Uterus (tissue), 2 donors: ENCODE results near the gene NDN.

Source experiments
- CTCF ChIP-seq, 4 experiments: fragments of 200-600 bp in 2 of 4; fragments of 450-650 bp in 2 of 4; sonication (generic) in 2 of 4; IDR thresholded peaks; one replicate each; pipeline ENCODE4 v1.5.1; 2016 to 2019; ENCODE audit warnings: antibody characterized with exemption in 4 of 4, mild to moderate bottlenecking in 2 of 4, moderate library complexity in 1 of 4
- POLR2A ChIP-seq, 2 donors: fragments of 450-650 bp; IDR thresholded peaks; one replicate each; pipeline ENCODE4 v1.6.1; 2016; ENCODE audit warnings: antibody characterized with exemption in 2 of 2, mild to moderate bottlenecking in 1 of 2, moderate library complexity in 1 of 2

GRCh38 chr15:23694592-23694991, 7.5 kb upstream of the NDN start:
- TF ChIP-seq CTCF (IDR thresholded peaks at IDR 0.05) (no peak), POLR2A (IDR thresholded peaks at IDR 0.05) (no peak)
